Stimulated activated CD8-positive, alpha-beta memory T cell treated with anti-CD3 and anti-CD28 coated beads, Interleukin-7, amount 100 ng/mL, for 4 hours (primary cell): ENCODE results near the gene CACNA1D.

ENCODE experiments used
- DNase-seq, 2 donors: peaks; one replicate each; pipeline ENCODE4 v3.0.0-alpha.2; 2020; ENCODE audit warnings: low read depth in 2 of 2

The CACNA1D gene

GRCh38 chr3:53688989-53689388, 194.6 kb downstream of the CACNA1D start:
- no peak for DNase-seq

- no peak for DNase-seq
These were observed 195.3 kb downstream of the CACNA1D start for GRCh38 chr3:53689681-53690080.

- no peak for DNase-seq
These were observed 196.1 kb downstream of the CACNA1D start for GRCh38 chr3:53690521-53690920.

- no peak for DNase-seq
These were observed 196.9 kb downstream of the CACNA1D start for GRCh38 chr3:53691349-53691748.

- DNase-seq = no peak
These were observed 197.5 kb downstream of the CACNA1D start for GRCh38 chr3:53691885-53692284.

- DNase-seq = no peak
These were observed 199.0 kb downstream of the CACNA1D start for GRCh38 chr3:53693451-53693850.

GRCh38 chr3:53694046-53694445, 199.6 kb downstream of the CACNA1D start:
- DNase-seq = no peak

GRCh38 chr3:53694666-53695323, 200.4 kb downstream of the CACNA1D start:
- DNase-seq = no peak

- DNase-seq = no peak
These were observed 200.9 kb downstream of the CACNA1D start for GRCh38 chr3:53695324-53695690.

- no peak for DNase-seq
These were observed 202.2 kb downstream of the CACNA1D start for GRCh38 chr3:53696401-53697172.

- no peak for DNase-seq
These were observed 206.0 kb downstream of the CACNA1D start for GRCh38 chr3:53700441-53700840.

GRCh38 chr3:53702776-53703530, 208.5 kb downstream of the CACNA1D start:
- DNase-seq = no peak

GRCh38 chr3:53703630-53704362, 209.4 kb downstream of the CACNA1D start:
- no peak for DNase-seq

- DNase-seq = no peak
These were observed 209.9 kb downstream of the CACNA1D start for GRCh38 chr3:53704363-53704725.

- no peak for DNase-seq
These were observed 210.8 kb downstream of the CACNA1D start for GRCh38 chr3:53705024-53705745.

- no peak for DNase-seq
These were observed 211.4 kb downstream of the CACNA1D start for GRCh38 chr3:53705774-53706173.

- DNase-seq = no peak
These were observed 212.8 kb downstream of the CACNA1D start for GRCh38 chr3:53707222-53707621.

- DNase-seq = no peak
These were observed 213.7 kb downstream of the CACNA1D start for GRCh38 chr3:53708001-53708621.

- DNase-seq = no peak
These were observed 214.8 kb downstream of the CACNA1D start for GRCh38 chr3:53709256-53709655.

- peak; percentile 14 to 22 for DNase-seq
These were observed 215.7 kb downstream of the CACNA1D start for GRCh38 chr3:53709860-53710674.
